Measurements from ENCODE around the gene LBHD1. TPM values are rescaled to one million over a fixed set of nuclear protein-coding genes. Genes with fewer than 3 reads are reported as not detected.

LBHD1 gene
- total RNA-seq, 1 experiment from 2014 or later = 16.1 TPM

- ChIA-PET POLR2A (ENCODE audit: unreplicated experiment) (no interaction called here), CTCF (no interaction called here)
- Histone ChIP-seq H3K79me2 (ENCODE audit: low read depth) (peaks cover 19% of the 10 kb centered on the region), H3K36me3 (ENCODE audit: low read depth) (peaks cover 6% of the 10 kb centered on the region), H4K20me1 (ENCODE audit: insufficient read depth) (no peaks in the 10 kb centered on the region), H3K4me1 (replicated peaks; ENCODE audit: insufficient read depth) (peaks cover 30% of the 10 kb centered on the region), H3F3A (ENCODE audit: insufficient read depth, low read depth) (peaks cover 51% of the 10 kb centered on the region), H2AFZ (peak within 1 kb of the TSS; percentile 74), H3K4me3 (peak within 1 kb of the TSS; percentile 89; the same call in 1 of the 2 replicates), H3K27me3 (ENCODE audit: insufficient read depth, low read depth) (no peaks in the 10 kb centered on the region), H3K9me2 (ENCODE audit: insufficient read depth) (no peaks in the 10 kb centered on the region), H3K9me3 (ENCODE audit: insufficient read depth, low read depth) (no peaks in the 10 kb centered on the region), H3K4me2 (peak within 1 kb of the TSS; percentile 96), H3K27ac (peak within 1 kb of the TSS; percentile 87)
- TF ChIP-seq CTCF (conservative IDR thresholded peaks at IDR 0.05) (no peak), EZH2 (IDR thresholded peaks at IDR 0.05; ENCODE audit: low read depth) (no peak)
- no peak for DNase-seq
- no TSS peak for BruUV-seq (replicated peaks)
- intact Hi-C loops (cut with micrococcal nuclease; ENCODE audit: unreplicated experiment) = loop anchor here (5.0 kb wide), 2 partner anchors 95 to 135 kb away; partner anchors contain the start of genes EML3 and ROM1
Measured at GRCh38 chr11:62707277-62707861, 35.3 kb upstream of the LBHD1 start, which contains the start of the genes BSCL2 and GNG3. BSCL2 (minus strand) TSS chr11:62707424; CDS start chr11:62707195, 229 bp downstream. GNG3 (plus strand) TSS chr11:62707676; CDS start chr11:62708296, 620 bp downstream.

GRCh38 chr11:62706850-62707247 lies 34.8 kb upstream of the LBHD1 start:
- Histone ChIP-seq H3K4me2 (peak overlapping the region; percentile 96), H3K27me3 (ENCODE audit: insufficient read depth, low read depth) (no peaks in the 10 kb centered on the region), H3K4me1 (replicated peaks; ENCODE audit: insufficient read depth) (peaks cover 30% of the 10 kb centered on the region), H3K27ac (no peak overlapping the region), H3K4me3 (no peak overlapping the region), H3K9me2 (ENCODE audit: insufficient read depth) (no peaks in the 10 kb centered on the region), H3K36me3 (ENCODE audit: low read depth) (peaks cover 5% of the 10 kb centered on the region), H3K9me3 (ENCODE audit: insufficient read depth, low read depth) (no peaks in the 10 kb centered on the region), H3K79me2 (ENCODE audit: low read depth) (peaks cover 19% of the 10 kb centered on the region), H3F3A (ENCODE audit: insufficient read depth, low read depth) (peaks cover 48% of the 10 kb centered on the region), H2AFZ (no peak overlapping the region), H4K20me1 (ENCODE audit: insufficient read depth) (no peaks in the 10 kb centered on the region)
- POLR2A ChIA-PET (ENCODE audit: unreplicated experiment) = interaction anchor here (0.6 to 0.7 kb wide), 2 partner anchors 134 to 373 kb away, joined by 5 to 6 read pairs; no protein-coding TSS in a partner anchor
- CTCF ChIA-PET = interaction anchor here (0.6 kb wide), 1 partner anchor 80 kb away, joined by 4 read pairs; no protein-coding TSS in a partner anchor
- intact Hi-C loops (cut with micrococcal nuclease; ENCODE audit: unreplicated experiment) = loop anchor here (1.0 to 5.0 kb wide), 3 partner anchors 15 to 135 kb away; partner anchors contain the start of genes EML3 and ROM1
- TF ChIP-seq EZH2 (IDR thresholded peaks at IDR 0.05; ENCODE audit: low read depth) (no peak), CTCF (conservative IDR thresholded peaks at IDR 0.05) (no peak)
- BruUV-seq (replicated peaks) = no TSS peak
- DNase-seq = no peak

GRCh38 chr11:62705880-62706849 lies 34.1 kb upstream of the LBHD1 start:
- H3F3A ChIP-seq (ENCODE audit: insufficient read depth, low read depth) = peaks cover 41% of the 10 kb centered on the region
- H2AFZ ChIP-seq = peak overlapping the region; percentile 85
- POLR2A ChIA-PET (ENCODE audit: unreplicated experiment) = interaction anchor here (0.5 to 1.2 kb wide), 9 partner anchors 11 to 372 kb away, joined by 3 to 15 read pairs (median 5); partner anchors contain the start of genes C11orf98, CSKMT, POLR2G and ZBTB3
- H3K9me3 ChIP-seq (ENCODE audit: insufficient read depth, low read depth) = no peaks in the 10 kb centered on the region
- H3K79me2 ChIP-seq (ENCODE audit: low read depth) = peaks cover 19% of the 10 kb centered on the region
- no peak for TF ChIP-seq CTCF (conservative IDR thresholded peaks at IDR 0.05)
- no peak for TF ChIP-seq EZH2 (IDR thresholded peaks at IDR 0.05; ENCODE audit: low read depth)
- H3K4me3 ChIP-seq = peak overlapping the region; percentile 89
- no peaks in the 10 kb centered on the region for H3K27me3 ChIP-seq (ENCODE audit: insufficient read depth, low read depth)
- peaks cover 30% of the 10 kb centered on the region for H3K4me1 ChIP-seq (replicated peaks; ENCODE audit: insufficient read depth)
- CTCF ChIA-PET = interaction anchor here (0.6 to 1.3 kb wide), 5 partner anchors 13 to 94 kb away, joined by 3 to 14 read pairs (median 4); no protein-coding TSS in a partner anchor
- peak overlapping the region; percentile 79 for H3K27ac ChIP-seq
- H4K20me1 ChIP-seq (ENCODE audit: insufficient read depth) = no peaks in the 10 kb centered on the region
- no peaks in the 10 kb centered on the region for H3K9me2 ChIP-seq (ENCODE audit: insufficient read depth)
- H3K4me2 ChIP-seq = peak overlapping the region; percentile 96
- peaks cover 3% of the 10 kb centered on the region; the same call in 1 of the 2 replicates for H3K36me3 ChIP-seq (ENCODE audit: low read depth)
- intact Hi-C loops (cut with micrococcal nuclease; ENCODE audit: unreplicated experiment) = loop anchor here (1.0 to 5.0 kb wide), 3 partner anchors 16 to 136 kb away; partner anchors contain the start of genes EML3 and ROM1
- no TSS peak for BruUV-seq (replicated peaks)
- DNase-seq = peak; percentile 82 to 96
